ENCODE data around the gene RPL15. TPM values are rescaled to one million over a fixed set of nuclear protein-coding genes. Genes with fewer than 3 reads are reported as not detected.

RPL15 gene
- total and polyA plus RNA-seq, 10 of the 15 experiments (the other 5 are each of a cell fraction or from before 2014, with no cell fraction given), result 2,885 to 10,761 (median 4,017) TPM

GRCh38 chr3:23944861-23945662 lies 28.1 kb downstream of the RPL15 start, which contains the start of gene NR1D2 (continued):
- 0 out of 2 replicates have a peak, but pooled peaks have one; percentile 26 for TF ChIP-seq TAF1 (IDR thresholded peaks at IDR 0.05; ENCODE audit: borderline replicate concordance, low read depth, low read length)
- TF ChIP-seq LARP7 (IDR thresholded peaks at IDR 0.05), result peak; percentile 69
- TF ChIP-seq BACH1 (IDR thresholded peaks at IDR 0.05; ENCODE audit: borderline replicate concordance), result peak; percentile 40; the same call in 1 of the 2 replicates
- peak; percentile 74 for TF ChIP-seq USF1 (IDR thresholded peaks at IDR 0.05; ENCODE audit: borderline replicate concordance, extremely low read length, insufficient read depth, low read depth, low read length)
- TF ChIP-seq EED (IDR thresholded peaks at IDR 0.05; ENCODE audit: low read depth), result peak; percentile 44; the same call in 1 of the 2 replicates
- TF ChIP-seq IKZF2 (IDR thresholded peaks at IDR 0.05), result peak; percentile 67 to 74
- TF ChIP-seq CBFB (IDR thresholded peaks at IDR 0.05; ENCODE audit: low read depth), result no peak
- TF ChIP-seq BCL3 (IDR thresholded peaks at IDR 0.05; ENCODE audit: borderline replicate concordance, insufficient read depth, low read depth, low read length, poor library complexity, severe bottlenecking), result no peak
- TF ChIP-seq POLR2A (IDR thresholded peaks at IDR 0.05; ENCODE audit: low read depth, low read length), result peak; percentile 76
- TF ChIP-seq PBX3 (IDR thresholded peaks at IDR 0.05; ENCODE audit: insufficient replicate concordance, low read depth, low read length), result no peak
- TF ChIP-seq NR2F1 (conservative IDR thresholded peaks at IDR 0.05), result no peak
- TF ChIP-seq BHLHE40 (IDR thresholded peaks at IDR 0.05; ENCODE audit: borderline replicate concordance in 1 of 2, low read depth in 2 of 2, low read length in 1 of 2), result peak in 1 of 2 experiments; percentile 65; a peak in 2 of 4 replicates
- TF ChIP-seq USF2 (IDR thresholded peaks at IDR 0.05; ENCODE audit: borderline replicate concordance, low read depth, low read length), result peak; percentile 28
- TF ChIP-seq CEBPZ (IDR thresholded peaks at IDR 0.05; ENCODE audit: low read depth, low read length), result no peak
- TF ChIP-seq SMAD5 (IDR thresholded peaks at IDR 0.05; ENCODE audit: low read depth), result no peak
- TF ChIP-seq PKNOX1 (IDR thresholded peaks at IDR 0.05), result no peak
- no peak for TF ChIP-seq NFYB (IDR thresholded peaks at IDR 0.05; ENCODE audit: insufficient read depth, low read depth, low read length)
- no peak for TF ChIP-seq YY1 (IDR thresholded peaks at IDR 0.05; ENCODE audit: low read depth, low read length)
- peak; percentile 44; the same call in 1 of the 2 replicates for TF ChIP-seq IKZF1 (conservative IDR thresholded peaks at IDR 0.05)
- TF ChIP-seq FOXK2 (IDR thresholded peaks at IDR 0.05), result no peak
- peak; percentile 29; the same call in 1 of the 2 replicates for TF ChIP-seq MXI1 (IDR thresholded peaks at IDR 0.05; ENCODE audit: low read depth, low read length)
